NCI-H524 treated with DMSO at 0.1 percent for 48 hours (cell line): ENCODE results near the gene LPAR1.

ENCODE experiments used
- DNase-seq: peaks from one replicate; lab custom pipeline; 2025; lab: John Stamatoyannopoulos, UW

The LPAR1 gene

GRCh38 chr9:111037356-111037707 is 938 bp downstream of the LPAR1 start:
- no peak for DNase-seq

GRCh38 chr9:111036946-111037345 is 1.3 kb downstream of the LPAR1 start:
- no peak for DNase-seq

- DNase-seq = no peak
Observed at GRCh38 chr9:111036429-111036789, 1.9 kb downstream of the LPAR1 start.

GRCh38 chr9:111035543-111036428 is 2.5 kb downstream of the LPAR1 start:
- DNase-seq = no peak

GRCh38 chr9:111034898-111035539 is 3.3 kb downstream of the LPAR1 start:
- DNase-seq = no peak

GRCh38 chr9:111034170-111034897 is 3.9 kb downstream of the LPAR1 start:
- no peak for DNase-seq

GRCh38 chr9:111030492-111030891 is 7.8 kb downstream of the LPAR1 start:
- no peak for DNase-seq

GRCh38 chr9:111029260-111029659 is 9.0 kb downstream of the LPAR1 start:
- DNase-seq = no peak

- DNase-seq = no peak
Observed at GRCh38 chr9:111027798-111028197, 10.5 kb downstream of the LPAR1 start.

- DNase-seq = no peak
Observed at GRCh38 chr9:111023128-111023527, 15.1 kb downstream of the LPAR1 start.

- no peak for DNase-seq
Observed at GRCh38 chr9:111020594-111020993, 17.7 kb downstream of the LPAR1 start.

- no peak for DNase-seq
Observed at GRCh38 chr9:111016426-111017045, 21.7 kb downstream of the LPAR1 start.

GRCh38 chr9:111016016-111016415 is 22.3 kb downstream of the LPAR1 start:
- no peak for DNase-seq

- no peak for DNase-seq
Observed at GRCh38 chr9:111013707-111014106, 24.6 kb downstream of the LPAR1 start.

- peak; percentile 32 for DNase-seq
Observed at GRCh38 chr9:111013250-111013649, 25.0 kb downstream of the LPAR1 start.

GRCh38 chr9:111008158-111009075 is 29.9 kb downstream of the LPAR1 start:
- DNase-seq = no peak

GRCh38 chr9:111005746-111006470 is 32.4 kb downstream of the LPAR1 start:
- DNase-seq = no peak

GRCh38 chr9:111004936-111005335 is 33.3 kb downstream of the LPAR1 start:
- no peak for DNase-seq

GRCh38 chr9:111003182-111003581 is 35.1 kb downstream of the LPAR1 start:
- no peak for DNase-seq

GRCh38 chr9:111001526-111001925 is 36.7 kb downstream of the LPAR1 start:
- DNase-seq = no peak

GRCh38 chr9:111000202-111000601 is 38.1 kb downstream of the LPAR1 start:
- no peak for DNase-seq
